Measurements from ENCODE around the gene PCDHGA2. TPM values are rescaled to one million over a fixed set of nuclear protein-coding genes. Genes with fewer than 3 reads are reported as not detected.

Gene PCDHGA2
- total and polyA plus RNA-seq, 9 of the 15 experiments (the other 6 are each of a cell fraction or from before 2014, with no cell fraction given), result 0.07 to 0.27 (median 0.15) TPM; not detected in 2

DNA sequence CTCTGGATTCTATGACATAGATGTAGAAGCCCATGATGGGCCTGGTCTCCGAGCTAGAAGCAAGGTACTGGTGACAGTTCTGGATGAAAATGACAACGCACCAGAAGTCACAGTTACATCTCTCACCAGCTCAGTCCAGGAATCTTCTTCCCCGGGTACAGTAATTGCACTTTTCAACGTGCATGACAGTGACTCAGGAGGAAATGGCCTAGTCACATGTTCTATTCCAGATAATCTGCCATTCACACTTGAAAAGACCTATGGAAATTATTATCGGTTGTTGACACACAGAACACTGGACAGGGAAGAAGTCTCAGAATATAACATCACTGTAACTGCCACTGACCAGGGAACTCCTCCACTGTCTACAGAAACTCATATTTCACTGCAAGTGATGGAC is 17.6 kb downstream of the PCDHGA2 start (continued):
- TF ChIP-seq, protein P1, sequence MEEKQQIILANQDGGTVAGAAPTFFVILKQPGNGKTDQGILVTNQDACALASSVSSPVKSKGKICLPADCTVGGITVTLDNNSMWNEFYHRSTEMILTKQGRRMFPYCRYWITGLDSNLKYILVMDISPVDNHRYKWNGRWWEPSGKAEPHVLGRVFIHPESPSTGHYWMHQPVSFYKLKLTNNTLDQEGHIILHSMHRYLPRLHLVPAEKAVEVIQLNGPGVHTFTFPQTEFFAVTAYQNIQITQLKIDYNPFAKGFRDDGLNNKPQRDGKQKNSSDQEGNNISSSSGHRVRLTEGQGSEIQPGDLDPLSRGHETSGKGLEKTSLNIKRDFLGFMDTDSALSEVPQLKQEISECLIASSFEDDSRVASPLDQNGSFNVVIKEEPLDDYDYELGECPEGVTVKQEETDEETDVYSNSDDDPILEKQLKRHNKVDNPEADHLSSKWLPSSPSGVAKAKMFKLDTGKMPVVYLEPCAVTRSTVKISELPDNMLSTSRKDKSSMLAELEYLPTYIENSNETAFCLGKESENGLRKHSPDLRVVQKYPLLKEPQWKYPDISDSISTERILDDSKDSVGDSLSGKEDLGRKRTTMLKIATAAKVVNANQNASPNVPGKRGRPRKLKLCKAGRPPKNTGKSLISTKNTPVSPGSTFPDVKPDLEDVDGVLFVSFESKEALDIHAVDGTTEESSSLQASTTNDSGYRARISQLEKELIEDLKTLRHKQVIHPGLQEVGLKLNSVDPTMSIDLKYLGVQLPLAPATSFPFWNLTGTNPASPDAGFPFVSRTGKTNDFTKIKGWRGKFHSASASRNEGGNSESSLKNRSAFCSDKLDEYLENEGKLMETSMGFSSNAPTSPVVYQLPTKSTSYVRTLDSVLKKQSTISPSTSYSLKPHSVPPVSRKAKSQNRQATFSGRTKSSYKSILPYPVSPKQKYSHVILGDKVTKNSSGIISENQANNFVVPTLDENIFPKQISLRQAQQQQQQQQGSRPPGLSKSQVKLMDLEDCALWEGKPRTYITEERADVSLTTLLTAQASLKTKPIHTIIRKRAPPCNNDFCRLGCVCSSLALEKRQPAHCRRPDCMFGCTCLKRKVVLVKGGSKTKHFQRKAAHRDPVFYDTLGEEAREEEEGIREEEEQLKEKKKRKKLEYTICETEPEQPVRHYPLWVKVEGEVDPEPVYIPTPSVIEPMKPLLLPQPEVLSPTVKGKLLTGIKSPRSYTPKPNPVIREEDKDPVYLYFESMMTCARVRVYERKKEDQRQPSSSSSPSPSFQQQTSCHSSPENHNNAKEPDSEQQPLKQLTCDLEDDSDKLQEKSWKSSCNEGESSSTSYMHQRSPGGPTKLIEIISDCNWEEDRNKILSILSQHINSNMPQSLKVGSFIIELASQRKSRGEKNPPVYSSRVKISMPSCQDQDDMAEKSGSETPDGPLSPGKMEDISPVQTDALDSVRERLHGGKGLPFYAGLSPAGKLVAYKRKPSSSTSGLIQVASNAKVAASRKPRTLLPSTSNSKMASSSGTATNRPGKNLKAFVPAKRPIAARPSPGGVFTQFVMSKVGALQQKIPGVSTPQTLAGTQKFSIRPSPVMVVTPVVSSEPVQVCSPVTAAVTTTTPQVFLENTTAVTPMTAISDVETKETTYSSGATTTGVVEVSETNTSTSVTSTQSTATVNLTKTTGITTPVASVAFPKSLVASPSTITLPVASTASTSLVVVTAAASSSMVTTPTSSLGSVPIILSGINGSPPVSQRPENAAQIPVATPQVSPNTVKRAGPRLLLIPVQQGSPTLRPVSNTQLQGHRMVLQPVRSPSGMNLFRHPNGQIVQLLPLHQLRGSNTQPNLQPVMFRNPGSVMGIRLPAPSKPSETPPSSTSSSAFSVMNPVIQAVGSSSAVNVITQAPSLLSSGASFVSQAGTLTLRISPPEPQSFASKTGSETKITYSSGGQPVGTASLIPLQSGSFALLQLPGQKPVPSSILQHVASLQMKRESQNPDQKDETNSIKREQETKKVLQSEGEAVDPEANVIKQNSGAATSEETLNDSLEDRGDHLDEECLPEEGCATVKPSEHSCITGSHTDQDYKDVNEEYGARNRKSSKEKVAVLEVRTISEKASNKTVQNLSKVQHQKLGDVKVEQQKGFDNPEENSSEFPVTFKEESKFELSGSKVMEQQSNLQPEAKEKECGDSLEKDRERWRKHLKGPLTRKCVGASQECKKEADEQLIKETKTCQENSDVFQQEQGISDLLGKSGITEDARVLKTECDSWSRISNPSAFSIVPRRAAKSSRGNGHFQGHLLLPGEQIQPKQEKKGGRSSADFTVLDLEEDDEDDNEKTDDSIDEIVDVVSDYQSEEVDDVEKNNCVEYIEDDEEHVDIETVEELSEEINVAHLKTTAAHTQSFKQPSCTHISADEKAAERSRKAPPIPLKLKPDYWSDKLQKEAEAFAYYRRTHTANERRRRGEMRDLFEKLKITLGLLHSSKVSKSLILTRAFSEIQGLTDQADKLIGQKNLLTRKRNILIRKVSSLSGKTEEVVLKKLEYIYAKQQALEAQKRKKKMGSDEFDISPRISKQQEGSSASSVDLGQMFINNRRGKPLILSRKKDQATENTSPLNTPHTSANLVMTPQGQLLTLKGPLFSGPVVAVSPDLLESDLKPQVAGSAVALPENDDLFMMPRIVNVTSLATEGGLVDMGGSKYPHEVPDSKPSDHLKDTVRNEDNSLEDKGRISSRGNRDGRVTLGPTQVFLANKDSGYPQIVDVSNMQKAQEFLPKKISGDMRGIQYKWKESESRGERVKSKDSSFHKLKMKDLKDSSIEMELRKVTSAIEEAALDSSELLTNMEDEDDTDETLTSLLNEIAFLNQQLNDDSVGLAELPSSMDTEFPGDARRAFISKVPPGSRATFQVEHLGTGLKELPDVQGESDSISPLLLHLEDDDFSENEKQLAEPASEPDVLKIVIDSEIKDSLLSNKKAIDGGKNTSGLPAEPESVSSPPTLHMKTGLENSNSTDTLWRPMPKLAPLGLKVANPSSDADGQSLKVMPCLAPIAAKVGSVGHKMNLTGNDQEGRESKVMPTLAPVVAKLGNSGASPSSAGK (IDR thresholded peaks at IDR 0.05), result peak; percentile 52; the same call in 1 of the 2 replicates
- no peak for TF ChIP-seq ZNF79 (CRISPR knock-in tag; IDR thresholded peaks at IDR 0.05; ENCODE audit: low read depth)
- TF ChIP-seq, protein P2, sequence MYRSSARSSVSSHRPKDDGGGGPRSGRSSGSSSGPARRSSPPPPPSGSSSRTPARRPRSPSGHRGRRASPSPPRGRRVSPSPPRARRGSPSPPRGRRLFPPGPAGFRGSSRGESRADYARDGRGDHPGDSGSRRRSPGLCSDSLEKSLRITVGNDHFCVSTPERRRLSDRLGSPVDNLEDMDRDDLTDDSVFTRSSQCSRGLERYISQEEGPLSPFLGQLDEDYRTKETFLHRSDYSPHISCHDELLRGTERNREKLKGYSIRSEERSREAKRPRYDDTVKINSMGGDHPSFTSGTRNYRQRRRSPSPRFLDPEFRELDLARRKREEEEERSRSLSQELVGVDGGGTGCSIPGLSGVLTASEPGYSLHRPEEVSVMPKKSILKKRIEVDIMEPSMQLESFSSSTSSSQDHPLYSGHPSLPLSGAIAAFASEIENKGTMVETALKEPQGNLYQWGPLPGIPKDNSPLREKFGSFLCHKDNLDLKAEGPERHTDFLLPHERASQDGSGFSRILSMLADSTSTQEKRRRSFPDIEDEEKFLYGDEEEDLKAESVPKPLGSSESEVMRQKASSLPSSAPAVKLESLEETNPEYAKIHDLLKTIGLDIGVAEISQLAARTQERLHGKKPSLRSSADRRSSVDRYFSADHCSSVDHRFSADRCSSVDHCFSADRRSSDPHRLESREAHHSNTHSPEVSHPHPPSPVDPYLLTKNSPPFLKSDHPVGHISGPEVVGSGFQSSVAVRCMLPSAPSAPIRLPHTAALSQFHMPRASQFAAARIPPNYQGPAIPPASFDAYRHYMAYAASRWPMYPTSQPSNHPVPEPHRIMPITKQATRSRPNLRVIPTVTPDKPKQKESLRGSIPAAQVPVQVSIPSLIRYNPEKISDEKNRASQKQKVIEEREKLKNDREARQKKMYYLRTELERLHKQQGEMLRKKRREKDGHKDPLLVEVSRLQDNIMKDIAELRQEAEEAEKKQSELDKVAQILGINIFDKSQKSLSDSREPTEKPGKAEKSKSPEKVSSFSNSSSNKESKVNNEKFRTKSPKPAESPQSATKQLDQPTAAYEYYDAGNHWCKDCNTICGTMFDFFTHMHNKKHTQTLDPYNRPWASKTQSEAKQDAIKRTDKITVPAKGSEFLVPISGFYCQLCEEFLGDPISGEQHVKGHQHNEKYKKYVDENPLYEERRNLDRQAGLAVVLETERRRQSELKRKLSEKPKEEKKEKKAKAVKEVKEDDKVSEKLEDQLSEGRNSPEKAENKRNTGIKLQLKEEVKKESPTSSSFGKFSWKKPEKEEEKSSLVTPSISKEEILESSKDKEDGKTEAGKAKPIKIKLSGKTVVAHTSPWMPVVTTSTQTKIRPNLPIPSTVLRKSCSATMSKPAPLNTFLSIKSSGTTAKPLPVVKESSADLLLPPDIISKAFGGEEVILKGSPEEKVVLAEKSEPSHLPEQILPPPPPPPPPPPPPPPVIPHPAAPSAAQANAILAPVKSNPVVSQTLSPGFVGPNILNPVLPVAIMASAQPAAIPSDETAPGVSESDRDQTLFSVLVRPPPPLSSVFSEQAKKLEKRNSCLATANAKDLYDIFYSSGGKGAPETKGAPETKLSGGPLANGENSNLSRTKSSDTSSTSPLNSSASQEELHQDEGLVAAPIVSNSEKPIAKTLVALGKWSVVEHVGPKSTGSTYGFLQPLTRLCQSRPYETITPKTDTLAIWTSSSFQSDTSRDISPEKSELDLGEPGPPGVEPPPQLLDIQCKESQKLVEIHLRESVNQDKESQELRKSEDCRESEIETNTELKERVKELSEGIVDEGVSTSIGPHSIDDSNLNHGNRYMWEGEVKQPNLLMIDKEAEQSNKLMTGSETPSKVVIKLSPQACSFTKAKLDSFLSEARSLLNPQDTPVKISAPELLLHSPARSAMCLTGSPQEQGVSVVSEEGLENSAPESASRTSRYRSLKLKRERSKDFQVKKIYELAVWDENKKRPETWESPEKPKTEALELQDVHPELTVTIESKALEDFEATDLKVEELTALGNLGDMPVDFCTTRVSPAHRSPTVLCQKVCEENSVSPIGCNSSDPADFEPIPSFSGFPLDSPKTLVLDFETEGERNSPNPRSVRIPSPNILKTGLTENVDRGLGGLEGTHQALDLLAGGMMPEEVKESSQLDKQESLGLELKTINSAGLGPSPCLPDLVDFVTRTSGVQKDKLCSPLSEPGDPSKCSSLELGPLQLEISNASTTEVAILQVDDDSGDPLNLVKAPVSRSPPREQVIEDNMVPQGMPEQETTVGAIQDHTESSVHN (IDR thresholded peaks at IDR 0.05; ENCODE audit: borderline replicate concordance in 1 of 2, low read depth in 1 of 2), result no peak
